Activated CD4-positive, alpha-beta T cell treated with anti-CD3 and anti-CD28 coated beads for 36 hours (primary cell): ENCODE results near the gene NLE1. TPM values are rescaled to one million over a fixed set of nuclear protein-coding genes. Genes with fewer than 3 reads are reported as not detected.
"Not testable (repeated sequence)": the region's sequence is repeated elsewhere in the genome, so short reads cannot be mapped to it uniquely, and the experiment has no call there.

Experiments
- ATAC-seq: fragments of 200-7000 bp; cut with Tn5 transposase; one replicate; pipeline ENCODE4 v1.10.0; 2021; ENCODE audit warnings: mild to moderate bottlenecking, moderate library complexity
- CTCF ChIA-PET: fragments of 350-600 bp; sonication (Branson Sonifier 250); formaldehyde crosslinking; loops from one replicate; lab custom pipeline; 2021; ENCODE audit warnings: antibody characterized with exemption; lab: Charles Lee
- POLR2A ChIA-PET: fragments of 350-600 bp; sonication (Branson Sonifier 250); formaldehyde crosslinking; loops from one replicate; lab custom pipeline; 2021; ENCODE audit warnings: antibody characterized with exemption, inconsistent platforms; lab: Charles Lee
- DNase-seq: peaks from one replicate; pipeline ENCODE4 v3.0.0-alpha.2; 2020
- H3K27ac Mint-ChIP-seq: one replicate; pipeline ENCODE4 v1.8.0; 2021; ENCODE audit warnings: mixed read lengths
- H3K27me3 Mint-ChIP-seq: one replicate; pipeline ENCODE4 v1.8.0; 2021; ENCODE audit warnings: mixed read lengths
- H3K36me3 Mint-ChIP-seq: one replicate; pipeline ENCODE4 v1.8.0; 2021; ENCODE audit warnings: low read depth, mixed read lengths
- H3K4me1 Mint-ChIP-seq: one replicate; pipeline ENCODE4 v1.8.0; 2021; ENCODE audit warnings: mixed read lengths
- H3K4me3 Mint-ChIP-seq: one replicate; pipeline ENCODE4 v1.8.0; 2021; ENCODE audit warnings: mild to moderate bottlenecking, moderate library complexity, mixed read lengths
- H3K9me3 Mint-ChIP-seq: one replicate; pipeline ENCODE4 v1.8.0; 2021; ENCODE audit warnings: low read depth, mixed read lengths
- intact Hi-C, 2 experiments: fragments of 100-400 bp; cut with DNase I in 1 of 2; cut with micrococcal nuclease in 1 of 2; formaldehyde crosslinking; loops; one replicate each; pipeline versions ENCODE4 v1.14.2 to v1.15.1; 2022 to 2024; cut with DNase I, micrococcal nuclease
- total RNA-seq, 2 experiments: library from RNA; stranded (reverse); gene quantifications; one replicate each; pipeline ENCODE4 v1.2.3, GENCODE V29; 2021

NLE1 gene
- total RNA-seq, 2 experiments from 2014 or later: 38.1 to 40.6 TPM

GRCh38 chr17:35101725-35102124 lies 40.4 kb downstream of the NLE1 start:
- H3K27me3 Mint-ChIP-seq: no peaks in the 10 kb centered on the region
- ChIA-PET CTCF (interaction anchor here (1.6 kb wide), 1 partner anchor 18 kb away, joined by 10 read pairs; the partner anchor contains the start of gene RAD51D), POLR2A (no interaction called here)
- H3K4me1 Mint-ChIP-seq: peaks cover 5% of the 10 kb centered on the region
- no peaks in the 10 kb centered on the region for H3K9me3 Mint-ChIP-seq
- peaks cover 36% of the 10 kb centered on the region for H3K36me3 Mint-ChIP-seq
- H3K4me3 Mint-ChIP-seq: no peak overlapping the region
- H3K27ac Mint-ChIP-seq: no peak overlapping the region
- ATAC-seq (no peak), DNase-seq (no peak)
- intact Hi-C loops: no loop called here

DNA sequence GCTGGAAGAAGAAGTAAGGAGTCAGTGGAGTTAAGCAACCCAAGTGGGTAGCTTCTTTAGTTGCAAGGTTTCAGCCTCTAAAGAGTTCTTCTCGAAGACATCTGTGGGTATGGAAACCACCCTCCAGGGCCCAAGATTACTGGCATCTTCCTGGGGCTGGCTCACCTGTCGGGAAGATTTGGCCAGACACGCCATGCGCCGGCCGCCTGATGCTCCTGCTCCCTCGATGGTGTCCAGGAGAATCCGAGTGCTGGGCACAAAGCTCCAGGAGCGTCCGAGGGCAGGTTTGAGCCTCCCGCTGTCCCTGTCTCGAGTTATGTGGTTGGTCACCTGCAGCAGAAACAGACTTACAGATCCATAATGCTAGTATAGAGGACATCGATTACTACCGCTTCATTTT lies 41.1 kb downstream of the NLE1 start:
- Mint-ChIP-seq H3K9me3 (no peaks in the 10 kb centered on the region), H3K27me3 (no peaks in the 10 kb centered on the region), H3K27ac (no peak overlapping the region), H3K4me1 (peaks cover 5% of the 10 kb centered on the region), H3K36me3 (peaks cover 29% of the 10 kb centered on the region), H3K4me3 (no peak overlapping the region)
- DNase-seq (no peak), ATAC-seq (no peak)
- CTCF ChIA-PET: interaction anchor here (1.7 kb wide), 1 partner anchor 11 kb away, joined by 7 read pairs; no protein-coding TSS in a partner anchor
- intact Hi-C loops: no loop called here
- POLR2A ChIA-PET: no interaction called here

GRCh38 chr17:35099908-35100307 lies 42.2 kb downstream of the NLE1 start:
- Mint-ChIP-seq H3K4me3 (no peak overlapping the region), H3K4me1 (peaks cover 5% of the 10 kb centered on the region), H3K9me3 (no peaks in the 10 kb centered on the region), H3K36me3 (peaks cover 27% of the 10 kb centered on the region), H3K27ac (no peak overlapping the region), H3K27me3 (no peaks in the 10 kb centered on the region)
- no peak for ATAC-seq
- DNase-seq: no peak
- POLR2A ChIA-PET: no interaction called here
- intact Hi-C loops: no loop called here
- CTCF ChIA-PET: interaction anchor here (1.7 kb wide), 1 partner anchor 10 kb away, joined by 7 read pairs; no protein-coding TSS in a partner anchor

GRCh38 chr17:35097776-35098175 lies 44.3 kb downstream of the NLE1 start:
- no peak for DNase-seq
- ChIA-PET CTCF (interaction anchor here (0.6 to 1.6 kb wide), 2 partner anchors 22 to 61 kb away, joined by 4 to 5 read pairs; partner anchors contain the start of gene RAD51D), POLR2A (interaction anchor here (0.7 kb wide), 1 partner anchor 29 kb away, joined by 4 read pairs; no protein-coding TSS in a partner anchor)
- Mint-ChIP-seq H3K9me3 (no peaks in the 10 kb centered on the region), H3K27me3 (no peaks in the 10 kb centered on the region), H3K36me3 (peaks cover 22% of the 10 kb centered on the region), H3K4me1 (peaks cover 5% of the 10 kb centered on the region), H3K4me3 (no peak overlapping the region), H3K27ac (no peak overlapping the region)
- intact Hi-C loops: no loop called here
- no peak for ATAC-seq

- ChIA-PET CTCF (interaction anchor here (0.9 to 2.2 kb wide), 2 partner anchors 24 to 98 kb away, joined by 3 to 12 read pairs; partner anchors contain the start of gene RAD51D), POLR2A (no interaction called here)
- intact Hi-C loops: no loop called here
- DNase-seq (no peak), ATAC-seq (no peak)
- Mint-ChIP-seq H3K36me3 (peaks cover 15% of the 10 kb centered on the region), H3K4me3 (no peak overlapping the region), H3K4me1 (peaks cover 10% of the 10 kb centered on the region), H3K27ac (no peak overlapping the region), H3K9me3 (no peaks in the 10 kb centered on the region), H3K27me3 (no peaks in the 10 kb centered on the region)
Measured at GRCh38 chr17:35095741-35096140, 46.4 kb downstream of the NLE1 start.

GRCh38 chr17:35094902-35095301 lies 47.2 kb downstream of the NLE1 start:
- Mint-ChIP-seq H3K4me1 (peaks cover 11% of the 10 kb centered on the region), H3K27ac (no peak overlapping the region), H3K36me3 (peaks cover 9% of the 10 kb centered on the region), H3K27me3 (no peaks in the 10 kb centered on the region), H3K4me3 (no peak overlapping the region), H3K9me3 (no peaks in the 10 kb centered on the region)
- ATAC-seq (peak; percentile 68), DNase-seq (no peak)
- POLR2A ChIA-PET: no interaction called here
- intact Hi-C loops: no loop called here
- CTCF ChIA-PET: interaction anchor here (0.6 to 2.2 kb wide), 5 partner anchors 10 to 97 kb away, joined by 3 to 12 read pairs (median 4); partner anchors contain the start of gene RAD51D

GRCh38 chr17:35090707-35091106 lies 51.4 kb downstream of the NLE1 start:
- intact Hi-C loops, H3K9me3 Mint-ChIP-seq, H3K27ac Mint-ChIP-seq, DNase-seq, ATAC-seq, H3K36me3 Mint-ChIP-seq, H3K27me3 Mint-ChIP-seq: not testable (repeated sequence)
- CTCF ChIA-PET: interaction anchor here (1.0 to 2.8 kb wide), 10 partner anchors 9 to 132 kb away, joined by 3 to 34 read pairs (median 12); partner anchors contain the start of genes RAD51D and RFFL
- H3K4me1 Mint-ChIP-seq: peaks cover 39% of the 10 kb centered on the region
- POLR2A ChIA-PET: interaction anchor here (0.6 kb wide), 1 partner anchor 484 kb away, joined by 3 read pairs; no protein-coding TSS in a partner anchor
- peak overlapping the region; percentile 77 for H3K4me3 Mint-ChIP-seq

- peak overlapping the region; percentile 77 for H3K4me3 Mint-ChIP-seq
Measured at GRCh38 chr17:35089586-35090296, 52.4 kb downstream of the NLE1 start.

DNA sequence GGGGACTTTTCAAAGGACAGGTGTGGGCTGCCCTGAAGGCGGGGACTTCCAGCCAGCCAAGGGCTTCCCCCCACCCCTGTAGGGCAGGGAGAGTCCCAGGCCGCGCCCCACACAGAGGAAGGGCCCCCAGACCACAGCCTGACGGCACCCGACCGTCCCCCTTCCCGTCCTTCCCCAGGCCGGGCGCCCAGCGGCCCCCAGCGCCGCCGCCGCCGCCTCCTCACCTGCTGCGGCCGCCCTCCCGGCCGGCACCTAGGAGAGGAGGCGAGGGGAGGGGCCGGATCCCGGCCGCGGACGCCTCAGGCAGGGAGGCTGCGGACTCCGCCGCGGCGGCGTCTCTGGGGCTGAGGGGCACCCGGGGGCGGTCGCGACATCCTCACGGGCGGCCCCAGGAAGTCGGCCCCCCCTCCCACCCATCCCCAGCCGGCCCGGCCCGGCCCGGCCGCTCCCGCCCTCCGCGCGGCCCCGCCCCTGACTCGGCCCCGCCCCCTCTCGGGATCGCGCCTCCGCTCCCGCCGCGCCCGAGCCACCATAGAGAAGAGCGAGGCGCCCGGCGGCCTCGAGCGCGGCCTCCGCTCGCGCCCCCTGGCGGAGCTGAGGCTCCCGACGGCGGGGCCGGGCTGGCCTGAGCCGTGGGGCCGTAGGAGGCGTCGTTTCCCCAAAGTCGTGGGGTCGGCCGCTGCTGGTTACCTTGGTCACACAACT lies 53.1 kb downstream of the NLE1 start:
- H3K9me3 Mint-ChIP-seq: no peaks in the 10 kb centered on the region
- intact Hi-C loops: loop anchor here (1.0 to 5.0 kb wide), 14 partner anchors 14 to 498 kb away; partner anchors contain the start of genes CCT6B (in 2 of the 2), LIG3 (in 2 of the 2), RAD51D (in 2 of the 2) and RFFL (in 2 of the 2)
- H3K4me1 Mint-ChIP-seq: peaks cover 54% of the 10 kb centered on the region

More at GRCh38 chr17:35089586-35090296, 52.4 kb downstream of the NLE1 start:
- peak; percentile 40 for ATAC-seq
- peak; percentile 66 for DNase-seq
- Mint-ChIP-seq H3K27ac (peak overlapping the region; percentile 97), H3K27me3 (no peaks in the 10 kb centered on the region), H3K9me3 (no peaks in the 10 kb centered on the region), H3K36me3 (peaks cover 2% of the 10 kb centered on the region), H3K4me1 (peaks cover 48% of the 10 kb centered on the region)
- CTCF ChIA-PET: interaction anchor here (0.6 to 2.8 kb wide), 27 partner anchors 9 to 1513 kb away, joined by 3 to 34 read pairs (median 5); partner anchors contain the start of genes RAD51D and RFFL
- intact Hi-C loops: loop anchor here (1.0 to 5.0 kb wide), 14 partner anchors 15 to 498 kb away; partner anchors contain the start of genes CCT6B (in 2 of the 2), LIG3 (in 2 of the 2), RAD51D (in 2 of the 2) and RFFL (in 2 of the 2)
- POLR2A ChIA-PET: interaction anchor here (0.6 to 1.3 kb wide), 6 partner anchors 17 to 71 kb away, joined by 3 to 10 read pairs (median 4); partner anchors contain the start of gene RAD51D

DNA sequence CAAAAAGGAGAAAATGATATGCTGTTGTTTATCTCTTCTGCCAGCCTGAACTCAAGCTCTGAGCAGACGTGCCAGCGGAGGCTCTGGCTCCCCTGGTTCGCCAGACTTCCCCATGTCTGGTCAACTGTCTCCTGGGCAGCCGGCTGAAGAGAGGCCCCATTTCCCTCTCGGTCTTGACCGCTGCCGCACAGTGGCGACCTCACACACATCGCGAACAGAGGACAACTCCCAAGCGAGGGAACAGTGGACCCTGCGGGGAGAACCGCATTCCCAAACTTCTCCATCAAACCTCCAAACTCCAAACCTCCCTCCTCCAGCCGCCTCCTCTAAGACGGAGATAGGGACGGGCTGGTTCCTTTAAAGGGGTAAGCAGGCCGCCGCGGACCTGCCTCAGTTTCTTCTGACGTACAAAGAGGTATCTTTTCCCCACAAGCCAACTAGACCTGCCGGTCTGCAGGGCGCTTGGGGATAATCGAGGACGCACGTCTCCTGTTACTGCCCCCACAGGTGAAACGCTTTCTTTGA lies 53.7 kb downstream of the NLE1 start:
- Mint-ChIP-seq H3K9me3 (no peaks in the 10 kb centered on the region), H3K4me1 (peaks cover 58% of the 10 kb centered on the region), H3K27ac (peak overlapping the region; percentile 90), H3K36me3 (peaks cover 2% of the 10 kb centered on the region), H3K27me3 (no peaks in the 10 kb centered on the region), H3K4me3 (peak overlapping the region; percentile 89)
- ChIA-PET POLR2A (no interaction called here), CTCF (interaction anchor here (0.8 to 4.0 kb wide), 8 partner anchors 11 to 90 kb away, joined by 3 to 21 read pairs (median 4); partner anchors contain the start of gene RFFL)
- intact Hi-C loops: loop anchor here (1.0 to 5.0 kb wide), 5 partner anchors 14 to 489 kb away; partner anchors contain the start of genes CCT6B (in 1 of the 2), PEX12 (in 1 of the 2) and ZNF830 (in 1 of the 2)
- ATAC-seq (peak; percentile 4), DNase-seq (peak; percentile 46)

More for the DNA sequence above, 53.1 kb downstream of the NLE1 start:
- DNase-seq: peak; percentile 95
- Mint-ChIP-seq H3K27me3 (no peaks in the 10 kb centered on the region), H3K36me3 (peaks cover 2% of the 10 kb centered on the region), H3K27ac (peak overlapping the region; percentile 97), H3K4me3 (peak overlapping the region; percentile 89)
- ChIA-PET POLR2A (interaction anchor here (0.6 to 1.3 kb wide), 7 partner anchors 16 to 70 kb away, joined by 3 to 10 read pairs (median 4); partner anchors contain the start of gene RAD51D), CTCF (interaction anchor here (0.6 to 2.8 kb wide), 19 partner anchors 8 to 1513 kb away, joined by 3 to 34 read pairs (median 9); partner anchors contain the start of genes RAD51D and RFFL)
- peak; percentile 77 for ATAC-seq
